Peyer's patch (tissue), 4 donors: Measurements from ENCODE around the gene ADRM1. TPM values are rescaled to one million over a fixed set of nuclear protein-coding genes. Genes with fewer than 3 reads are reported as not detected.

Experiments used
- DNase-seq, 3 donors: peaks; one replicate each; pipeline ENCODE4 v3.0.0-alpha.2; 2017 to 2019
- H3K27ac ChIP-seq, 4 donors: fragments of 200-600 bp; sonication (generic); one replicate each; pipeline ENCODE4 v1.5.1; 2016 to 2019
- H3K27me3 ChIP-seq, 2 donors: fragments of 200-600 bp; sonication (generic); one replicate each; pipeline ENCODE4 v1.5.1; 2019
- H3K36me3 ChIP-seq, 3 donors: fragments of 200-600 bp; sonication (generic); one replicate each; pipeline ENCODE4 v1.5.1; 2016 to 2019
- H3K4me1 ChIP-seq, 4 donors: fragments of 200-600 bp; sonication (generic); one replicate each; pipeline ENCODE4 v1.5.1; 2016 to 2019
- H3K4me3 ChIP-seq, 4 donors: fragments of 200-600 bp; sonication (generic); 1 replicate in 3 of 4; 2 replicates in 1 of 4; pipeline ENCODE4 v1.5.1; 2016 to 2019; ENCODE audit warnings: mild to moderate bottlenecking in 1 of 4
- H3K9me3 ChIP-seq, 4 donors: fragments of 200-600 bp; sonication (generic); one replicate each; pipeline ENCODE4 v1.5.1; 2016 to 2019; ENCODE audit warnings: mild to moderate bottlenecking in 1 of 4
- POLR2A ChIP-seq, 2 donors: fragments of 450-650 bp; IDR thresholded peaks; one replicate each; pipeline ENCODE4 v1.5.1; 2017; ENCODE audit warnings: antibody characterized with exemption in 2 of 2, mild to moderate bottlenecking in 2 of 2, moderate library complexity in 2 of 2
- total RNA-seq, 4 donors: library from RNA; depleted of rRNA; stranded (reverse); fragments of >200 nt; gene quantifications; one replicate each; pipeline ENCODE4 v1.1.0, GENCODE V29; 2016
- TF ChIP-seq, protein P1 (sequence below), 6 experiments: fragments of 450-650 bp in 4 of 6; fragments of 200-600 bp in 2 of 6; sonication (generic) in 1 of 6; IDR thresholded peaks; one replicate each; pipeline ENCODE4 v1.5.1; 2017 to 2019; ENCODE audit warnings: antibody characterized with exemption in 6 of 6, mild to moderate bottlenecking in 3 of 6, moderate library complexity in 1 of 6

The ADRM1 gene
- total RNA-seq, 4 donors from 2014 or later: 90.8 to 136 (median 99.7) TPM

- Histone ChIP-seq H3K4me3 (peak overlapping the region in 2 of 4 donors; percentile 2 to 3), H3K36me3 (no peaks in the 10 kb centered on the region), H3K4me1 (peaks cover 0 to 73% (median 0%) of the 10 kb centered on the region in 4 donors), H3K9me3 (no peaks in the 10 kb centered on the region), H3K27ac (peak overlapping the region in 3 of 4 donors; percentile 62 to 89 (median 77)), H3K27me3 (no peaks in the 10 kb centered on the region)
- no peak for DNase-seq
- TF ChIP-seq POLR2A (IDR thresholded peaks at IDR 0.05): no peak
- TF ChIP-seq, protein P1, sequence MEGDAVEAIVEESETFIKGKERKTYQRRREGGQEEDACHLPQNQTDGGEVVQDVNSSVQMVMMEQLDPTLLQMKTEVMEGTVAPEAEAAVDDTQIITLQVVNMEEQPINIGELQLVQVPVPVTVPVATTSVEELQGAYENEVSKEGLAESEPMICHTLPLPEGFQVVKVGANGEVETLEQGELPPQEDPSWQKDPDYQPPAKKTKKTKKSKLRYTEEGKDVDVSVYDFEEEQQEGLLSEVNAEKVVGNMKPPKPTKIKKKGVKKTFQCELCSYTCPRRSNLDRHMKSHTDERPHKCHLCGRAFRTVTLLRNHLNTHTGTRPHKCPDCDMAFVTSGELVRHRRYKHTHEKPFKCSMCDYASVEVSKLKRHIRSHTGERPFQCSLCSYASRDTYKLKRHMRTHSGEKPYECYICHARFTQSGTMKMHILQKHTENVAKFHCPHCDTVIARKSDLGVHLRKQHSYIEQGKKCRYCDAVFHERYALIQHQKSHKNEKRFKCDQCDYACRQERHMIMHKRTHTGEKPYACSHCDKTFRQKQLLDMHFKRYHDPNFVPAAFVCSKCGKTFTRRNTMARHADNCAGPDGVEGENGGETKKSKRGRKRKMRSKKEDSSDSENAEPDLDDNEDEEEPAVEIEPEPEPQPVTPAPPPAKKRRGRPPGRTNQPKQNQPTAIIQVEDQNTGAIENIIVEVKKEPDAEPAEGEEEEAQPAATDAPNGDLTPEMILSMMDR (IDR thresholded peaks at IDR 0.05): no peak
Measured at GRCh38 chr20:62357187-62357667, 54.4 kb downstream of the ADRM1 start.

- Histone ChIP-seq H3K36me3 (no peaks in the 10 kb centered on the region), H3K27me3 (no peaks in the 10 kb centered on the region), H3K9me3 (no peaks in the 10 kb centered on the region), H3K27ac (peak overlapping the region; percentile 40 to 89 (median 70)), H3K4me1 (peaks cover 0 to 73% (median 0%) of the 10 kb centered on the region in 4 donors), H3K4me3 (peak overlapping the region in 1 of 4 donors; percentile 2)
- TF ChIP-seq POLR2A (IDR thresholded peaks at IDR 0.05): no peak
- TF ChIP-seq, protein P1 (IDR thresholded peaks at IDR 0.05): no peak
- DNase-seq: no peak
Measured at GRCh38 chr20:62357681-62358080, 54.9 kb downstream of the ADRM1 start.

Other genes with a start within 250 kb of the ADRM1 start
- gene TAF4, start 237.1 kb upstream of the ADRM1 start, total RNA-seq: 10 to 100 TPM; 18.9 to 93.5 (median 31.0) TPM
- 10 to 100 TPM; 27.1 to 35.5 (median 33.3) TPM for gene LSM14B, start 180.5 kb upstream of the ADRM1 start, total RNA-seq
- gene PSMA7, start 159.6 kb upstream of the ADRM1 start, total RNA-seq: 100 to 1,000 TPM; 181 to 264 (median 228) TPM
- 10 to 100 TPM; 14.9 to 27.2 (median 24.5) TPM for gene SS18L1, start 159.2 kb upstream of the ADRM1 start, total RNA-seq
- gene MTG2, start 120.0 kb upstream of the ADRM1 start, total RNA-seq: 10 to 100 TPM; 23.1 to 62.2 (median 31.6) TPM
- under 1 TPM in 1 of 4 donors, not detected in 3; 0.27 TPM for gene HRH3, start 82.7 kb upstream of the ADRM1 start, total RNA-seq
- gene OSBPL2, start 64.5 kb upstream of the ADRM1 start, total RNA-seq: 10 to 100 TPM; 52.8 to 86.7 (median 64.2) TPM
- 100 to 1,000 TPM in 2 of 4 donors, 10 to 100 TPM in 2; 31.2 to 328 (median 87.3) TPM for gene LAMA5, start 64.3 kb downstream of the ADRM1 start, total RNA-seq
- 100 to 1,000 TPM; 507 to 769 (median 622) TPM for gene RPS21, start 84.1 kb downstream of the ADRM1 start, total RNA-seq
- 10 to 100 TPM in 2 of 4 donors, 1 to 10 TPM in 2; 7.2 to 33.8 (median 11.1) TPM for gene CABLES2, start 104.3 kb downstream of the ADRM1 start, total RNA-seq
- gene RBBP8NL, start 124.5 kb downstream of the ADRM1 start, total RNA-seq: 10 to 100 TPM in 3 of 4 donors, 1 to 10 TPM in 1; 6.6 to 26.7 (median 13.4) TPM
- gene GATA5, start 173.0 kb downstream of the ADRM1 start, total RNA-seq: 10 to 100 TPM in 3 of 4 donors, 1 to 10 TPM in 1; 1.7 to 48.3 (median 39.5) TPM